LNCAP (cell line): ENCODE data around the gene PLD4.

Source experiments
- CTCF ChIP-seq: fragments of 450-650 bp; IDR thresholded peaks from 2 replicates; pipeline ENCODE4 v1.5.1; 2017; ENCODE audit warnings: mild to moderate bottlenecking

PLD4 gene

GRCh38 chr14:104883681-104884361 lies 40.9 kb upstream of the PLD4 start:
- TF ChIP-seq CTCF, result no peak

- TF ChIP-seq CTCF, result no peak
Observed at GRCh38 chr14:104885031-104885972, 39.4 kb upstream of the PLD4 start.

DNA sequence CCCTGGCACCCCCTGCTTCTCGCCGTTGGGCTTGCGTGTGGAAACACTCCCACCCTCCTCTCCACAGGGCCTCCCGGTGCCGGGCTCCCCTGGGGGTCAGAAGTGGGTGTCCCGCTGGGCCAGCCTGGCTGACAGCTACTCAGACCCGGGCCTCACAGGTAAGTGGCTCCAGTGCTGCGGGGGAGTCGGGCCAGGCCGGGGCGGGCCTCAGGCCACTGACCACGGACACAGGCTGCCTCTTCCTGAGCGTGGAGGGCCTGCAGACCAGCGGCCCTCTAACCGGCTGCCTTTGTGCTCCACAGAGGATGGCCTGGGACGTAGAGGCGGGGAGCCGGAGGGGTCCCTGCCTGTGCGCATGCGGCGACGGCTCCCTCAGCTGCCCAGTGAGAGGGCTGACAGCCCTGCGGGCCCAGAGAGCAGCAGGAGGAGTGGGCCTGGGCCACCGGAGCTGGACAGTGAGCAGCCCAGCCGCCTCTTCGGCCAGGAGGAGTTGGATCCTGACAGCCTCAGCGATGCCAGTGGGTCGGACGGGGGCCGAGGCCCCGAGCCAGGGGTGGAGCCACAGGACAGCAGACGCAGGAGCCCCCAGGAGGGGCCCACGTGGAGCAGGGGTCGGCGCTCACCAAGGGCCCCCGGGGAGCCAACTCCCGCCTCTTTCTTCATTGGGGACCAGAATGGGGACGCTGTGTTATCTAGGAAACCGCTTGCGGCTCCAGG lies 38.5 kb upstream of the PLD4 start:
- no peak for TF ChIP-seq CTCF

DNA sequence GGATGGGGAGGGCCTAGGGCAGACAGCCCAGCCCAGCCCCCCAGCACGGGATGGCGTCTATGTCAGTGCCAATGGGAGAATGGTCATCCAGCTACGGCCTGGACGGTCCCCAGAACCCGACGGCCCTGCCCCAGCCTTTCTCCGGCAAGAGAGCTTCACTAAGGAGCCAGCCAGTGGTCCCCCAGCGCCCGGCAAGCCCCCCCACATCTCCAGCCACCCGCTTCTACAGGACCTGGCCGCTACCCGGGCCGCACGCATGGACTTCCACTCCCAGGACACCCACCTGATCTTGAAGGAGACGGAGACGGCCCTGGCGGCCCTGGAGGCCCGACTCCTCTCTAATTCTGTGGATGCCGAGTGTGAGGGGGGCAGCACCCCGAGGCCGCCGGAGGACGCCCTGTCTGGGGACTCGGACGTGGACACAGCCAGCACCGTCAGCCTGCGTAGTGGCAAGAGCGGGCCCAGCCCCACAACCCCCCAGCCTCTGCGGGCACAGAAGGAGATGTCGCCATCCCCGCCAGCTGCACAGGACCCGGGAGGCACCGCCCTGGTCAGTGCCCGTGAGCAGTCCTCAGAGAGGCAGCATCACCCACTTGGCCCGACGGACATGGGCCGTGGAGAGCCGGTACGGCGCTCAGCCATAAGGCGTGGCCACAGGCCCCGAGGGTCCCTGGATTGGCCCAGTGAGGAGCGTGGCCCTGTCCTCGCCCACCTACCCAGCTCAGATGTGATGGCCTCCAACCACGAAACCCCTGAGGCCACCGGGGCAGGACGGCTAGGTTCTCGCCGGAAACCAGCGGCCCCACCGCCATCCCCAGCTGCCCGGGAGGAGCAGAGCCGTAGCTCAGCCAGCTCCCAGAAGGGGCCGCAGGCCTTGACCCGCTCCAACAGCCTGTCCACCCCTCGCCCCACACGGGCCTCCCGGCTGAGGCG lies 37.7 kb upstream of the PLD4 start:
- no peak for TF ChIP-seq CTCF

GRCh38 chr14:104887623-104888488 lies 36.8 kb upstream of the PLD4 start:
- no peak for TF ChIP-seq CTCF

- TF ChIP-seq CTCF, result no peak
Observed at GRCh38 chr14:104888489-104889374, 35.9 kb upstream of the PLD4 start.
